ENCODE measurements around the gene SESN1.

The SESN1 gene

DNA sequence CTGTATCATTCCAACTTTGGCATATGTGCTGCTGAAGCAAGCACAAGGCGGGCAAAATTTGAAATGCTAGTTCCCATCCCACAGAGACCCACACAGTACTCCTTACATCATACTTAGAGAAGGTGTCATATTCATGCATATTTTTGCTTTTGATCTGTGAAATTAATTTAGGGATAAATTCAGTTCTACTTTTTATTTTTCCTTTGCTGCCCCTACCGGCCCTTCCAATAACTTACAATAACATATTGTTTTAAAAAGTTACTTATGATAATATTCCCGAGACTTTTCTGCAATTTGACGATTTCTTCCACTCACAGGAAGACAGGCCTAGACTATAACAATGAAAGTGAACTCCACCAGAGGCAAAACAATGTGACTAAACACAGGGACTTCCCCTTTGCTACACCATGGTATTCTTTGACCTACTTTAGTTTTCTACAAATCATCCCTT is 35.0 kb downstream of the SESN1 start:
- Histone ChIP-seq H3K9ac (ENCODE audit: low read depth, low read length, poor library complexity) (no peak overlapping the region), H2BK15ac (ENCODE audit: low read length) (no peak overlapping the region), H2BK5ac (ENCODE audit: low read length) (no peak overlapping the region), H3K4me2 (ENCODE audit: insufficient read depth, low read length, poor library complexity, severe bottlenecking) (no peak overlapping the region), H4K8ac (ENCODE audit: low read depth, low read length) (no peak overlapping the region), H3K36me3 (replicated peaks in 1 of 2; ENCODE audit: control insufficient read depth in 2 of 2, insufficient read depth in 2 of 2, low read length in 2 of 2) (no peaks in the 10 kb centered on the region), H2AFZ (ENCODE audit: low read length) (no peak overlapping the region), H3K4ac (ENCODE audit: low read length) (no peak overlapping the region), H3K4me3 (ENCODE audit: low read length in 2 of 2) (no peak overlapping the region), H4K91ac (ENCODE audit: low read depth, low read length, poor library complexity) (no peak overlapping the region), H3K9me3 (replicated peaks in 1 of 2; ENCODE audit: control insufficient read depth in 2 of 2, insufficient read depth in 1 of 2, low read depth in 1 of 2, low read length in 2 of 2) (no peaks in the 10 kb centered on the region), H3K14ac (ENCODE audit: low read length) (no peak overlapping the region), H3K79me1 (ENCODE audit: low read depth, low read length) (no peaks in the 10 kb centered on the region), H3K23ac (ENCODE audit: low read depth, low read length, poor library complexity) (no peak overlapping the region), H3K18ac (ENCODE audit: low read length) (no peak overlapping the region), H2AK5ac (ENCODE audit: low read depth, low read length) (no peak overlapping the region), H3K27me3 (ENCODE audit: control insufficient read depth in 3 of 3, insufficient read depth in 3 of 3, low read depth in 1 of 3, low read length in 3 of 3) (no peaks in the 10 kb centered on the region), H3K27ac (replicated peaks; ENCODE audit: low read length) (no peak overlapping the region), H2BK12ac (ENCODE audit: low read length) (no peak overlapping the region), H2BK120ac (ENCODE audit: low read depth, low read length) (no peak overlapping the region), H3K4me1 (ENCODE audit: control insufficient read depth in 2 of 2, insufficient read depth in 1 of 2, low read depth in 1 of 2, low read length in 2 of 2) (peaks cover 0 to 13% of the 10 kb centered on the region in 2 donors)
- DNase-seq (ENCODE audit: low spot score): no peak
- no CpG with 5 or more reads among the region's 4 CpGs for WGBS, 2 donors (ENCODE audit: extremely low coverage in 2 of 2, insufficient read length in 2 of 2, insufficient replicate concordance in 1 of 2)

GRCh38 chr6:109059153-109059552 is 35.5 kb downstream of the SESN1 start:
- no peak overlapping the region for H2AK5ac ChIP-seq (ENCODE audit: low read depth, low read length)
- H3K79me1 ChIP-seq (ENCODE audit: low read depth, low read length): no peaks in the 10 kb centered on the region
- H3K36me3 ChIP-seq (replicated peaks in 1 of 2; ENCODE audit: control insufficient read depth in 2 of 2, insufficient read depth in 2 of 2, low read length in 2 of 2): no peaks in the 10 kb centered on the region
- no peak overlapping the region for H2BK5ac ChIP-seq (ENCODE audit: low read length)
- WGBS, 2 donors (ENCODE audit: extremely low coverage in 2 of 2, insufficient read length in 2 of 2, insufficient replicate concordance in 1 of 2): no CpG with 5 or more reads among the region's 3 CpGs
- H3K14ac ChIP-seq (ENCODE audit: low read length): no peak overlapping the region
- H2AFZ ChIP-seq (ENCODE audit: low read length): no peak overlapping the region
- H3K9ac ChIP-seq (ENCODE audit: low read depth, low read length, poor library complexity): no peak overlapping the region
- no peak overlapping the region for H4K91ac ChIP-seq (ENCODE audit: low read depth, low read length, poor library complexity)
- no peaks in the 10 kb centered on the region for H3K27me3 ChIP-seq (ENCODE audit: control insufficient read depth in 3 of 3, insufficient read depth in 3 of 3, low read depth in 1 of 3, low read length in 3 of 3)
- no peak overlapping the region for H3K18ac ChIP-seq (ENCODE audit: low read length)
- no peak overlapping the region for H2BK12ac ChIP-seq (ENCODE audit: low read length)
- H3K4ac ChIP-seq (ENCODE audit: low read length): no peak overlapping the region
- H2BK15ac ChIP-seq (ENCODE audit: low read length): no peak overlapping the region
- H4K8ac ChIP-seq (ENCODE audit: low read depth, low read length): no peak overlapping the region
- DNase-seq (ENCODE audit: low spot score): no peak
- no peak overlapping the region for H3K4me2 ChIP-seq (ENCODE audit: insufficient read depth, low read length, poor library complexity, severe bottlenecking)
- H2BK120ac ChIP-seq (ENCODE audit: low read depth, low read length): no peak overlapping the region
- H3K23ac ChIP-seq (ENCODE audit: low read depth, low read length, poor library complexity): no peak overlapping the region
- H3K4me3 ChIP-seq (ENCODE audit: low read length in 2 of 2): no peak overlapping the region
- peaks cover 0 to 13% of the 10 kb centered on the region in 2 donors for H3K4me1 ChIP-seq (ENCODE audit: control insufficient read depth in 2 of 2, insufficient read depth in 1 of 2, low read depth in 1 of 2, low read length in 2 of 2)
- no peak overlapping the region for H3K27ac ChIP-seq (replicated peaks; ENCODE audit: low read length)
- H3K9me3 ChIP-seq (replicated peaks in 1 of 2; ENCODE audit: control insufficient read depth in 2 of 2, insufficient read depth in 1 of 2, low read depth in 1 of 2, low read length in 2 of 2): no peaks in the 10 kb centered on the region

DNA sequence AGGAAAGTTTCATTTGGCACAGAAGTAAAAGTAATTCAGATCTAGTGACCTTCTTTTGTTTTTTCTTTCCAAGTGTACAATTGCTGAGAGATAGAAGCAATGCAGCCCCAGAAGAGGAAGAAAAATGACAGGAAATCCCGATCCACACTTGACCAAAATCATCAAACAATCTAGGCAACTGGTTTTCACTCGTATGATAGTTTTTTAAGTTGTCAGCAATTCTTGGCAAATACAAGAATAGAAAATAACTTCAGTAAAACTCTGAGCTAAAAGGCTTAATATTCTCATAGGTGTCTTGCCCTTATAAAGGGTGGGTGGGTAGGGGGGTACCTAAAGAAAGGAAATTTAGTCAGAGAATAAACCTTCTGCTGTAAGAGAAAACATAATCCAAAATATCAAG is 36.0 kb downstream of the SESN1 start:
- no peak overlapping the region for H2BK12ac ChIP-seq (ENCODE audit: low read length)
- H3K4me3 ChIP-seq (ENCODE audit: low read length in 2 of 2): no peak overlapping the region
- H3K9ac ChIP-seq (ENCODE audit: low read depth, low read length, poor library complexity): no peak overlapping the region
- H2BK120ac ChIP-seq (ENCODE audit: low read depth, low read length): no peak overlapping the region
- no CpG with 5 or more reads among the region's 2 CpGs for WGBS, 2 donors (ENCODE audit: extremely low coverage in 2 of 2, insufficient read length in 2 of 2, insufficient replicate concordance in 1 of 2)
- DNase-seq (ENCODE audit: low spot score): no peak
- no peak overlapping the region for H2BK15ac ChIP-seq (ENCODE audit: low read length)
- H2AFZ ChIP-seq (ENCODE audit: low read length): no peak overlapping the region
- no peaks in the 10 kb centered on the region for H3K9me3 ChIP-seq (replicated peaks in 1 of 2; ENCODE audit: control insufficient read depth in 2 of 2, insufficient read depth in 1 of 2, low read depth in 1 of 2, low read length in 2 of 2)
- no peak overlapping the region for H3K18ac ChIP-seq (ENCODE audit: low read length)
- no peak overlapping the region for H2BK5ac ChIP-seq (ENCODE audit: low read length)
- H3K4me1 ChIP-seq (ENCODE audit: control insufficient read depth in 2 of 2, insufficient read depth in 1 of 2, low read depth in 1 of 2, low read length in 2 of 2): peaks cover 0 to 15% of the 10 kb centered on the region in 2 donors
- no peaks in the 10 kb centered on the region for H3K79me1 ChIP-seq (ENCODE audit: low read depth, low read length)
- H3K27ac ChIP-seq (replicated peaks; ENCODE audit: low read length): no peak overlapping the region
- H3K36me3 ChIP-seq (replicated peaks in 1 of 2; ENCODE audit: control insufficient read depth in 2 of 2, insufficient read depth in 2 of 2, low read length in 2 of 2): no peaks in the 10 kb centered on the region
- no peak overlapping the region for H4K91ac ChIP-seq (ENCODE audit: low read depth, low read length, poor library complexity)
- H4K8ac ChIP-seq (ENCODE audit: low read depth, low read length): no peak overlapping the region
- no peak overlapping the region for H3K4ac ChIP-seq (ENCODE audit: low read length)
- no peaks in the 10 kb centered on the region for H3K27me3 ChIP-seq (ENCODE audit: control insufficient read depth in 3 of 3, insufficient read depth in 3 of 3, low read depth in 1 of 3, low read length in 3 of 3)
- H3K4me2 ChIP-seq (ENCODE audit: insufficient read depth, low read length, poor library complexity, severe bottlenecking): no peak overlapping the region
- H2AK5ac ChIP-seq (ENCODE audit: low read depth, low read length): no peak overlapping the region
- no peak overlapping the region for H3K23ac ChIP-seq (ENCODE audit: low read depth, low read length, poor library complexity)
- no peak overlapping the region for H3K14ac ChIP-seq (ENCODE audit: low read length)

DNA sequence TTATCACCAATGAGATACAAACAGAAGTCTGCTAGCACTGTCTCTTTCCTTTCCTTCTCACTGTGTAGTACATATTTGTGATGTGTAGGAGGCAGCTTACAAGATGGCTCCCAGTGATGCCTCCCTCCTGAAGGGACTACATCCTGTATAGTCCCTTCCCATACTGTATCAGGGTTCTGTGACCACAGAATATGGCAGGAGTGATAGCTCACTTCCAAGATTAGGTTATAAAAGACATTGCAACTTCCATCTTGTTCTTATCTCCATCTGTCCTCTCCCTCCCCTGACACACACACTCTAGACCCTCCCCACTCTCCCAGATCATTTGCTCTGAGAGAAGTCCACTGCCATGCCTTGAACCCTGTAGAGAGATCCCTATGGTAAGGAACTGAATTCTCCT is 38.0 kb downstream of the SESN1 start:
- no peaks in the 10 kb centered on the region for H3K9me3 ChIP-seq (replicated peaks in 1 of 2; ENCODE audit: control insufficient read depth in 2 of 2, insufficient read depth in 1 of 2, low read depth in 1 of 2, low read length in 2 of 2)
- DNase-seq (ENCODE audit: low spot score): no peak
- no peak overlapping the region for H3K18ac ChIP-seq (ENCODE audit: low read length)
- no peak overlapping the region for H2BK15ac ChIP-seq (ENCODE audit: low read length)
- H2AFZ ChIP-seq (ENCODE audit: low read length): no peak overlapping the region
- no peak overlapping the region for H3K9ac ChIP-seq (ENCODE audit: low read depth, low read length, poor library complexity)
- no peak overlapping the region for H3K4ac ChIP-seq (ENCODE audit: low read length)
- no peaks in the 10 kb centered on the region for H3K27me3 ChIP-seq (ENCODE audit: control insufficient read depth in 3 of 3, insufficient read depth in 3 of 3, low read depth in 1 of 3, low read length in 3 of 3)
- no peak overlapping the region for H3K23ac ChIP-seq (ENCODE audit: low read depth, low read length, poor library complexity)
- no peak overlapping the region for H4K91ac ChIP-seq (ENCODE audit: low read depth, low read length, poor library complexity)
- no peaks in the 10 kb centered on the region for H3K79me1 ChIP-seq (ENCODE audit: low read depth, low read length)
- no peak overlapping the region for H4K8ac ChIP-seq (ENCODE audit: low read depth, low read length)
- H3K4me2 ChIP-seq (ENCODE audit: insufficient read depth, low read length, poor library complexity, severe bottlenecking): no peak overlapping the region
- H3K36me3 ChIP-seq (replicated peaks in 1 of 2; ENCODE audit: control insufficient read depth in 2 of 2, insufficient read depth in 2 of 2, low read length in 2 of 2): no peaks in the 10 kb centered on the region
- no peak overlapping the region for H2BK120ac ChIP-seq (ENCODE audit: low read depth, low read length)
- H2AK5ac ChIP-seq (ENCODE audit: low read depth, low read length): no peak overlapping the region
- no peak overlapping the region for H3K27ac ChIP-seq (replicated peaks; ENCODE audit: low read length)
- no peak overlapping the region for H2BK5ac ChIP-seq (ENCODE audit: low read length)
- no peak overlapping the region for H3K4me3 ChIP-seq (ENCODE audit: low read length in 2 of 2)
- no peak overlapping the region for H3K14ac ChIP-seq (ENCODE audit: low read length)
- no peak overlapping the region for H2BK12ac ChIP-seq (ENCODE audit: low read length)
- H3K4me1 ChIP-seq (ENCODE audit: control insufficient read depth in 2 of 2, insufficient read depth in 1 of 2, low read depth in 1 of 2, low read length in 2 of 2): peaks cover 4 to 21% of the 10 kb centered on the region in 2 donors
